CD4-positive, alpha-beta T cell treated with Interleukin-10 for 1 hour (primary cell): ENCODE measurements around the gene PTAFR.
A peak's percentile ranks its signal among the peaks of the same experiment; 100 is the strongest.

Source experiments
- DNase-seq: peaks from one replicate; pipeline ENCODE4 v3.0.0-alpha.2; 2020

The PTAFR gene, protein sequence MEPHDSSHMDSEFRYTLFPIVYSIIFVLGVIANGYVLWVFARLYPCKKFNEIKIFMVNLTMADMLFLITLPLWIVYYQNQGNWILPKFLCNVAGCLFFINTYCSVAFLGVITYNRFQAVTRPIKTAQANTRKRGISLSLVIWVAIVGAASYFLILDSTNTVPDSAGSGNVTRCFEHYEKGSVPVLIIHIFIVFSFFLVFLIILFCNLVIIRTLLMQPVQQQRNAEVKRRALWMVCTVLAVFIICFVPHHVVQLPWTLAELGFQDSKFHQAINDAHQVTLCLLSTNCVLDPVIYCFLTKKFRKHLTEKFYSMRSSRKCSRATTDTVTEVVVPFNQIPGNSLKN

GRCh38 chr1:28176492-28177470 is at the start of gene PTAFR:
Gene PTAFR, minus strand, starts transcription at chr1:28176690. Its CDS starts 25,669 bp downstream, at chr1:28151021.
- no peak for DNase-seq

- no peak for DNase-seq
These were observed 36.8 kb upstream of the PTAFR start for GRCh38 chr1:28213315-28213714.

GRCh38 chr1:28209700-28210099 is 33.2 kb upstream of the PTAFR start:
- DNase-seq = no peak

- peak; percentile 79 for DNase-seq
These were observed 32.4 kb upstream of the PTAFR start for GRCh38 chr1:28208818-28209441.

- DNase-seq = no peak
These were observed 28.8 kb upstream of the PTAFR start for GRCh38 chr1:28205243-28205642.

GRCh38 chr1:28200234-28200873 is 23.9 kb upstream of the PTAFR start:
- DNase-seq = no peak

- DNase-seq = peak; percentile 73
These were observed 23.1 kb upstream of the PTAFR start for GRCh38 chr1:28199328-28200233.

DNA sequence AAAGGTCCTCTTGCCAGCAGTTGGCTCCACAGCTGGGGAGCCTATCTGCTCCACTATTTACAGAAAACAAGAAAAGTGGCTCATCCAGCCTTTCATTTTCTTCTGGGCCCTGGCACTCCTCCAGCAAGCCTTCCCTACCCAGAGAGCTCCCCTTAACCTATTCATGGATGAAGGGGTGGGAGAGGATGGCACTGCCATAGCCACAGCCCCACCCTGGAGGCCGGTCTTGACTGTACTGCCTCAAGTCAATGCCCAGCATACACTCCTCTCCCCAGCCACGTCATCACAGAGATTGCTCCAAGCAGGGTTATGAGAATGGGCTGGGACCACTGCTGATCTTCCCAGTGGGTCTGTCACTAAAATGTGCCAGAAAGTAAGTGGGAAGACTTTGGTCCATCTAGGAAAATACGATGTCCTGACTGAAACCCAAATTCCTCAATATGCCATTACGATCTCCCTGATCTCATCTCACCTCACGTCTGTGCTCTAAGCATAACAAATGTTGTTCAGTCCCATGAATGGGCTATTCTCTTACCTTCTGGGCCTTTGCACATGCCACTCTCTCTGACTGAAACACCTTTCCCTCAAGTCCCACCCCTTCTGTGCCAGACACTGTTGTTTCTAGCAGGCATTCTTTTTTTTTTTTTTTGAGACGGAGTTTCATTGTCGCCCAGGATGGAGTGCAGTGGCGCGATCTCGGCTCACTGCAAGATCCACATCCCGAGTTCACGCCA is 21.4 kb upstream of the PTAFR start:
- no peak for DNase-seq

- DNase-seq = no peak
These were observed 19.8 kb upstream of the PTAFR start for GRCh38 chr1:28196330-28196729.

GRCh38 chr1:28195780-28196179 is 19.3 kb upstream of the PTAFR start:
- DNase-seq = no peak

- DNase-seq = no peak
These were observed 18.0 kb upstream of the PTAFR start for GRCh38 chr1:28194326-28195035.

DNA sequence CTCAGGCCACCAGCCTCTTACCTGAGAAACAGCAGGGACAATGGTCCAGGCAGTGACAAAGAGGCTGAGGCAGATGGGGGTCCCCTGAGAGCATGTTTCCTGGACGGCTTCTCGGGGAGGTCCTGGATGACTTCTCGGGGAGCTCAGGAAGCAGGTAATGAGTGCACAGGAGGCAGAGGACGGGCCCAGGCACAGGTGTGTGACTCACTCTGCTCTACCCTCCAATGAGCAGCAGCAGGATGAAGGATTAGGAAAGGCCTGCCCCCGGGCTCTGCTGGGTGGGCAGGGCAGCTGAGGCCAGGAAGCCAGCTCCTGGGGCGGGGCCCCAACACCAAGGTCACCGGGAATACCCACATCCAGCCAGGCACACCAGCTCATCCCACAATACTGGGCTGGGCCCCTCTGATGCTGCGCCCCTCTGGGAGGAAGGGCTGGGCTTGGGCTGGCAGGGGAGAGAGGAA is 17.2 kb upstream of the PTAFR start:
- DNase-seq = no peak

DNA sequence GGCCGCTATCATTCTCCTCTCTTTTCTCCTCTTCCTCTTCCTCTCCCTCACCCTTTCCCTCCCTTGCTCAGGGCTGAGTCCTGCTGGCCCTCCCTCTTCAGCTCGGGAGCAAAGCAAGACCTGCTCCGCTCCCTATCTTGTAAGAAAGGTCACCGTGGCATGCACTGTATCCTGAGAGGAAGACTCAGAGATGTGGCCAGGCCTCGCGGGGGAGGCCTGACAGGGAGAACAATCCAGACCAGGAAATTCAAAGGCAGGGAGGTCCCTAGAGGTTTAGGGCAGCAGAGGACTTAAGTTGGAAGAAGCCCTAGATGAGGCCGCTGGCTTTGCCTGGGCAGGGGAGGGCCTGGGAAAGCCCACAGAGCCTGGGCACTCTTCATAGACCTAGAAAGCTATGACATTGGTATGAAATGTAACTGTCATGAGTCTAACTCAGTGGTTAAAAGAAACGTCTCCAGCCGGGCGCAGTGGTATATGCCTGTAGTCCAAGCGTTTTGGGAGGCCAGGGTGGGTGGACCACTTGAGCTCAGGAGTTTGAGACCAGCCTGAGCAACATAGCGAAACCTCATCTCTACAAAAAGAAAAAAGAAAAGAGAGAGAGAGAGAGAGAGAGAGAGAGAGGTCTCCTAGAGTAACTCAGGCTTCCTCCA is 14.6 kb upstream of the PTAFR start:
- no peak for DNase-seq

GRCh38 chr1:28190337-28190979 is 14.0 kb upstream of the PTAFR start:
- no peak for DNase-seq

- no peak for DNase-seq
These were observed 8.6 kb upstream of the PTAFR start for GRCh38 chr1:28185071-28185470.

DNA sequence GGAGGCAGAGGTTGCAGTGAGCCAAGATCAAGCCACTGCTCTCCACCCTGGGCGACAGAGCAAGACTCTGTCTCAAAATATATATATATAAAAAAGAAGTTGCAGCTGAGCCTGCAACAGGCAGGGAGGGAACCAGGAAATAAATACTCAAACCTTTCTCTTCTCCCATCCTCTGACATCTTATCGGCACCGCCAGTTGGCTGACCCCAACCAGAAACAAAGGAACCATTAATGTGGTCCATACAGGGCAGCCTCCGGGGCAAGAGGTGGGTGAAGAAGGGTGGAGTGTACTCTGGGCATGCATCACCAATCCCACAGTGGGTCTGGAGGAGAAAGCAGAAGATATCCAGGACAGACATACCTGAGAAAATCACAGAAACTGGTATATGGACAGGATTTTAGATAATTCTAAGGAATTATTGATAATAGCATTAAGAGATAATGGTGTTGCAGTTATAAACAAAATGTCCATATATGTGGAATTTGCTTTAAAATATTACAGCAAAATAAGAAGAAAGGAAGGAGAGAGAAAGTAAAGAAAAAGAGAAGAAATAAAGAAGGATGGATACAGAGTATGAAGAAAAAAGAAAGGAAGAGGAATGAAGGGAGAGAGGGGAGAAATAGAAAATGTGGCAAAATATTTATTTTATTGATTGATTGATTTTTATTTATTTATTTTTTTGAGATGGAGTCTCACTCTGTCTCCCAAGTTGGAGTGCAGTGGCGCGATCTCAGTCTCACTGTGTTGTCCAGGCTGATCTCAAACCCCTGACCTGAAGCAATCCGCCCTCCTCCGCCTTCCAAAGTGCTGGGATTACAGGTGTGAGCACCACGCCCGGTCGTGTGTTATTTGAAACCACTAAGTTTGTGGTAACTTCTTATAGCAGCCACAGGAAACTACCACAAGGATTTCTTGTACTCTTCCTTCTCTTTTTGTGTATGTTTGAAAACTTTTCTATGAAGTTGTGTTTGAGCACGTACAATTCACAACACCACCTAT is 4.1 kb upstream of the PTAFR start:
- DNase-seq = no peak

DNA sequence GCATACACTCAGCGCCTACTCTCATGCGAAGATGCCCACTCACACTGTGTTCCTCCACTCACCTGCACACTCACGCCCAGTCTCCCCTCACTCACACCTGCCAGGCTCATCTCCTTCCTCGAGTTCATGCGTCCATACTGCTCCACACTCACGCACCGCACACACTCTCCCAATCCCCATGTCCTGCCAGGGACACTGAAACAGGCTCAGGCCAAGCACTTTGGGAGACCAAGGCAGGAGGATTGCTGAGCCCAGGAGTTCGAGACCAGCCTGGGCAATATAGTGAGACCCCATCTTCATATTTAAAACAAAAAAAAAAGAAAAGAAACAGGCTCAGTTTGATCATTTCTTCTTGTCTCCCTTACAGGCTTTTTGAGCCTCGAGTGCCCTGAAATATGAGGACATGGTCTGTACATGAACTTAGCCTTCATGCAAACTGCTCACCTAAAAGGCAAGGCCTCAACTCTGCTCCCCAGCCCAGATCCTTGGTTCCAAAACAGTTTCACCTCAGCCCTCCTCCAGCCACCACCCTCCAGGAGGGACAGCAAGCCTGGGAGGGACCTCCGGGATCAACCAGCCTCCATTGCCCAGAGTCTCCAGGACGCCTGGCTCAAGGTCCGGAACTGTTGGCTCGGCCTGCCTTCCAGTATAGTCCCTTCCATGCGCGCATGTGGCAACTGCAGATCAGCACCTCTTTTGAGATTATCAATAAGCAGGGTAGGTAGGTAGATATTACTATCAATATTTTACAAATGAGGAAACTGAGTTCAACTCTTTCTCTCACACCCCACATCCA is 2.4 kb upstream of the PTAFR start:
- no peak for DNase-seq
